Ecto neural progenitor cell (in vitro differentiated cells): ENCODE measurements around the gene BAIAP2.
"Not testable (repeated sequence)": the region's sequence is repeated elsewhere in the genome, so short reads cannot be mapped to it uniquely, and the experiment has no call there.

Experiments
- DNase-seq: peaks from one replicate; pipeline ENCODE4 v3.0.0-alpha.2; 2018; ENCODE audit warnings: low spot score

Gene BAIAP2

GRCh38 chr17:81140018-81140417 is 105.1 kb downstream of the BAIAP2 start:
- DNase-seq: no peak

GRCh38 chr17:81140695-81141094 is 105.7 kb downstream of the BAIAP2 start:
- no peak for DNase-seq

- DNase-seq: peak; percentile 91
Measured at GRCh38 chr17:81142301-81143199, 107.6 kb downstream of the BAIAP2 start.

GRCh38 chr17:81143200-81143527 is 108.2 kb downstream of the BAIAP2 start:
- DNase-seq: no peak

- no peak for DNase-seq
Measured at GRCh38 chr17:81143717-81144422, 108.9 kb downstream of the BAIAP2 start.

- DNase-seq: no peak
Measured at GRCh38 chr17:81144423-81144781, 109.5 kb downstream of the BAIAP2 start.

GRCh38 chr17:81146208-81146607 is 111.3 kb downstream of the BAIAP2 start:
- not testable (repeated sequence) for DNase-seq

- no peak for DNase-seq
Measured at GRCh38 chr17:81147701-81148100, 112.8 kb downstream of the BAIAP2 start.

- DNase-seq: no peak
Measured at GRCh38 chr17:81148571-81148970, 113.6 kb downstream of the BAIAP2 start.

GRCh38 chr17:81148986-81149533 is 114.1 kb downstream of the BAIAP2 start:
- DNase-seq: no peak

- no peak for DNase-seq
Measured at GRCh38 chr17:81150377-81151077, 115.6 kb downstream of the BAIAP2 start.

- no peak for DNase-seq
Measured at GRCh38 chr17:81151278-81151677, 116.3 kb downstream of the BAIAP2 start.

GRCh38 chr17:81152288-81152828 is 117.4 kb downstream of the BAIAP2 start:
- no peak for DNase-seq

GRCh38 chr17:81153340-81153803 is 118.4 kb downstream of the BAIAP2 start:
- DNase-seq: no peak

GRCh38 chr17:81154016-81154415 is 119.1 kb downstream of the BAIAP2 start:
- DNase-seq: not testable (repeated sequence)

- no peak for DNase-seq
Measured at GRCh38 chr17:81154961-81155360, 120.0 kb downstream of the BAIAP2 start.

- DNase-seq: no peak
Measured at GRCh38 chr17:81156866-81157805, 122.2 kb downstream of the BAIAP2 start.

- DNase-seq: no peak
Measured at GRCh38 chr17:81157848-81158687, 123.1 kb downstream of the BAIAP2 start.

- DNase-seq: no peak
Measured at GRCh38 chr17:81158688-81159590, 124.0 kb downstream of the BAIAP2 start.
